Esophagus muscularis mucosa (tissue), 4 donors: ENCODE results near the gene IFNGR2.
"Not testable (repeated sequence)": the region's sequence is repeated elsewhere in the genome, so short reads cannot be mapped to it uniquely, and the experiment has no call there.

Experiments
- CTCF ChIP-seq, 3 experiments: fragments of 200-600 bp in 2 of 3; fragments of 450-650 bp in 1 of 3; sonication (generic) in 2 of 3; IDR thresholded peaks; one replicate each; pipeline ENCODE4 v1.5.1; 2017 to 2019; ENCODE audit warnings: antibody characterized with exemption in 3 of 3, mild to moderate bottlenecking in 2 of 3, moderate library complexity in 1 of 3
- EP300 ChIP-seq: sonication (generic); formaldehyde crosslinking; IDR thresholded peaks from one replicate; pipeline ENCODE4 v1.6.1; 2017; ENCODE audit warnings: antibody characterized with exemption
- POLR2A ChIP-seq: fragments of 450-650 bp; IDR thresholded peaks from one replicate; pipeline ENCODE4 v1.6.1; 2017; ENCODE audit warnings: antibody characterized with exemption, moderate library complexity, mild to moderate bottlenecking, low read depth

GRCh38 chr21:33381381-33381780, 21.8 kb upstream of the IFNGR2 start:
- TF ChIP-seq CTCF (IDR thresholded peaks at IDR 0.05); EP300; POLR2A: not testable (repeated sequence)
